ENCODE data around the gene EPS15. TPM values are rescaled to one million over a fixed set of nuclear protein-coding genes. Genes with fewer than 3 reads are reported as not detected.

Gene EPS15
- total and polyA plus RNA-seq, 2 experiments from 2014 or later = 31.0 to 76.5 TPM

DNA sequence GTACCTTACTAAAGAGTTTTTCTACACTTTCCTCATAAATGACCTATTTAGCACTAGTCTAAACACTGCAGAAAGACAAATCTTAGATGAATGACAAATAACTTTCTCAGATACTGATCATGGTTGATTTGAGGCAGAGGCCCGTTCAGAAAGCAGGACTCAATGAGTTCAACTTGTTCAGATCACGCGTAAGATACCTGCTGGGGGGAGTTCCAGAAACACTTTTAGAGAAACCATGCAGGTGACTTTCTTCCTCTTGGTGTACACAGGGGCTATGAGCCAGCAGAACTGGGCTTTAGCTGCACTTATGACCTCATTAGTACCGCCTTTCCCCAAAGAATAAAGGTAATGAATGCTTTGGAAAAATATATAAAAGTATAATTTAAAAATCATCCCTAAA lies 149.9 kb downstream of the EPS15 start:
- Histone ChIP-seq H4K20me1 (replicated peaks; ENCODE audit: insufficient read depth) (no peaks in the 10 kb centered on the region; the same call in 1 of the 2 replicates), H3K27ac (ENCODE audit: low read depth) (no peak overlapping the region), H3K79me2 (replicated peaks; ENCODE audit: insufficient read depth) (no peaks in the 10 kb centered on the region), H3K36me3 (ENCODE audit: insufficient read depth) (peaks cover 8% of the 10 kb centered on the region; the same call in 1 of the 2 replicates), H3K4me2 (no peak overlapping the region), H3K9me2 (ENCODE audit: insufficient read depth) (no peaks in the 10 kb centered on the region), H2AFZ (no peak overlapping the region), H3K4me1 (ENCODE audit: insufficient read depth) (no peaks in the 10 kb centered on the region), H3F3A (replicated peaks; ENCODE audit: low read depth) (no peaks in the 10 kb centered on the region), H3K27me3 (ENCODE audit: insufficient read depth) (no peaks in the 10 kb centered on the region), H3K4me3 (no peak overlapping the region)
- no peak overlapping the region for H3K4me3 Mint-ChIP-seq
- no peak for ATAC-seq
- no peak for DNase-seq (ENCODE audit: low spot score)
- H3K4me1 Mint-ChIP-seq = no peaks in the 10 kb centered on the region
- peaks cover 17% of the 10 kb centered on the region; the same call in 2 of the 3 replicates for H3K36me3 Mint-ChIP-seq (ENCODE audit: low read depth)
- no peaks in the 10 kb centered on the region for H3K9me3 Mint-ChIP-seq
- TF ChIP-seq POLR2AphosphoS5 (IDR thresholded peaks at IDR 0.05; ENCODE audit: low read depth) (no peak), ZNF114 (CRISPR knock-in tag; IDR thresholded peaks at IDR 0.05) (no peak), EZH2phosphoT487 (IDR thresholded peaks at IDR 0.05; ENCODE audit: unreplicated experiment) (no peak), NANOG (IDR thresholded peaks at IDR 0.05; ENCODE audit: borderline replicate concordance) (no peak), STAT1 (IDR thresholded peaks at IDR 0.05; ENCODE audit: unreplicated experiment) (no peak), CREB1 (CRISPR knock-in tag; IDR thresholded peaks at IDR 0.05; ENCODE audit: low read depth) (no peak), JUNB (IDR thresholded peaks at IDR 0.05; ENCODE audit: unreplicated experiment) (no peak), EZH2 (IDR thresholded peaks at IDR 0.05; ENCODE audit: low read depth, unreplicated experiment) (no peak), ZNF331 (CRISPR knock-in tag; IDR thresholded peaks at IDR 0.05; ENCODE audit: low read depth) (no peak)
- TF ChIP-seq, protein P1, sequence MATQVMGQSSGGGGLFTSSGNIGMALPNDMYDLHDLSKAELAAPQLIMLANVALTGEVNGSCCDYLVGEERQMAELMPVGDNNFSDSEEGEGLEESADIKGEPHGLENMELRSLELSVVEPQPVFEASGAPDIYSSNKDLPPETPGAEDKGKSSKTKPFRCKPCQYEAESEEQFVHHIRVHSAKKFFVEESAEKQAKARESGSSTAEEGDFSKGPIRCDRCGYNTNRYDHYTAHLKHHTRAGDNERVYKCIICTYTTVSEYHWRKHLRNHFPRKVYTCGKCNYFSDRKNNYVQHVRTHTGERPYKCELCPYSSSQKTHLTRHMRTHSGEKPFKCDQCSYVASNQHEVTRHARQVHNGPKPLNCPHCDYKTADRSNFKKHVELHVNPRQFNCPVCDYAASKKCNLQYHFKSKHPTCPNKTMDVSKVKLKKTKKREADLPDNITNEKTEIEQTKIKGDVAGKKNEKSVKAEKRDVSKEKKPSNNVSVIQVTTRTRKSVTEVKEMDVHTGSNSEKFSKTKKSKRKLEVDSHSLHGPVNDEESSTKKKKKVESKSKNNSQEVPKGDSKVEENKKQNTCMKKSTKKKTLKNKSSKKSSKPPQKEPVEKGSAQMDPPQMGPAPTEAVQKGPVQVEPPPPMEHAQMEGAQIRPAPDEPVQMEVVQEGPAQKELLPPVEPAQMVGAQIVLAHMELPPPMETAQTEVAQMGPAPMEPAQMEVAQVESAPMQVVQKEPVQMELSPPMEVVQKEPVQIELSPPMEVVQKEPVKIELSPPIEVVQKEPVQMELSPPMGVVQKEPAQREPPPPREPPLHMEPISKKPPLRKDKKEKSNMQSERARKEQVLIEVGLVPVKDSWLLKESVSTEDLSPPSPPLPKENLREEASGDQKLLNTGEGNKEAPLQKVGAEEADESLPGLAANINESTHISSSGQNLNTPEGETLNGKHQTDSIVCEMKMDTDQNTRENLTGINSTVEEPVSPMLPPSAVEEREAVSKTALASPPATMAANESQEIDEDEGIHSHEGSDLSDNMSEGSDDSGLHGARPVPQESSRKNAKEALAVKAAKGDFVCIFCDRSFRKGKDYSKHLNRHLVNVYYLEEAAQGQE (IDR thresholded peaks at IDR 0.05; ENCODE audit: unreplicated experiment) = no peak
- TF ChIP-seq, protein P2, sequence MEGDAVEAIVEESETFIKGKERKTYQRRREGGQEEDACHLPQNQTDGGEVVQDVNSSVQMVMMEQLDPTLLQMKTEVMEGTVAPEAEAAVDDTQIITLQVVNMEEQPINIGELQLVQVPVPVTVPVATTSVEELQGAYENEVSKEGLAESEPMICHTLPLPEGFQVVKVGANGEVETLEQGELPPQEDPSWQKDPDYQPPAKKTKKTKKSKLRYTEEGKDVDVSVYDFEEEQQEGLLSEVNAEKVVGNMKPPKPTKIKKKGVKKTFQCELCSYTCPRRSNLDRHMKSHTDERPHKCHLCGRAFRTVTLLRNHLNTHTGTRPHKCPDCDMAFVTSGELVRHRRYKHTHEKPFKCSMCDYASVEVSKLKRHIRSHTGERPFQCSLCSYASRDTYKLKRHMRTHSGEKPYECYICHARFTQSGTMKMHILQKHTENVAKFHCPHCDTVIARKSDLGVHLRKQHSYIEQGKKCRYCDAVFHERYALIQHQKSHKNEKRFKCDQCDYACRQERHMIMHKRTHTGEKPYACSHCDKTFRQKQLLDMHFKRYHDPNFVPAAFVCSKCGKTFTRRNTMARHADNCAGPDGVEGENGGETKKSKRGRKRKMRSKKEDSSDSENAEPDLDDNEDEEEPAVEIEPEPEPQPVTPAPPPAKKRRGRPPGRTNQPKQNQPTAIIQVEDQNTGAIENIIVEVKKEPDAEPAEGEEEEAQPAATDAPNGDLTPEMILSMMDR (conservative IDR thresholded peaks at IDR 0.05; ENCODE audit: low read depth in 2 of 2) = no peak
- TF ChIP-seq, protein P3, sequence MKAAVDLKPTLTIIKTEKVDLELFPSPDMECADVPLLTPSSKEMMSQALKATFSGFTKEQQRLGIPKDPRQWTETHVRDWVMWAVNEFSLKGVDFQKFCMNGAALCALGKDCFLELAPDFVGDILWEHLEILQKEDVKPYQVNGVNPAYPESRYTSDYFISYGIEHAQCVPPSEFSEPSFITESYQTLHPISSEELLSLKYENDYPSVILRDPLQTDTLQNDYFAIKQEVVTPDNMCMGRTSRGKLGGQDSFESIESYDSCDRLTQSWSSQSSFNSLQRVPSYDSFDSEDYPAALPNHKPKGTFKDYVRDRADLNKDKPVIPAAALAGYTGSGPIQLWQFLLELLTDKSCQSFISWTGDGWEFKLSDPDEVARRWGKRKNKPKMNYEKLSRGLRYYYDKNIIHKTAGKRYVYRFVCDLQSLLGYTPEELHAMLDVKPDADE (IDR thresholded peaks at IDR 0.05) = no peak
- TF ChIP-seq, protein P4, sequence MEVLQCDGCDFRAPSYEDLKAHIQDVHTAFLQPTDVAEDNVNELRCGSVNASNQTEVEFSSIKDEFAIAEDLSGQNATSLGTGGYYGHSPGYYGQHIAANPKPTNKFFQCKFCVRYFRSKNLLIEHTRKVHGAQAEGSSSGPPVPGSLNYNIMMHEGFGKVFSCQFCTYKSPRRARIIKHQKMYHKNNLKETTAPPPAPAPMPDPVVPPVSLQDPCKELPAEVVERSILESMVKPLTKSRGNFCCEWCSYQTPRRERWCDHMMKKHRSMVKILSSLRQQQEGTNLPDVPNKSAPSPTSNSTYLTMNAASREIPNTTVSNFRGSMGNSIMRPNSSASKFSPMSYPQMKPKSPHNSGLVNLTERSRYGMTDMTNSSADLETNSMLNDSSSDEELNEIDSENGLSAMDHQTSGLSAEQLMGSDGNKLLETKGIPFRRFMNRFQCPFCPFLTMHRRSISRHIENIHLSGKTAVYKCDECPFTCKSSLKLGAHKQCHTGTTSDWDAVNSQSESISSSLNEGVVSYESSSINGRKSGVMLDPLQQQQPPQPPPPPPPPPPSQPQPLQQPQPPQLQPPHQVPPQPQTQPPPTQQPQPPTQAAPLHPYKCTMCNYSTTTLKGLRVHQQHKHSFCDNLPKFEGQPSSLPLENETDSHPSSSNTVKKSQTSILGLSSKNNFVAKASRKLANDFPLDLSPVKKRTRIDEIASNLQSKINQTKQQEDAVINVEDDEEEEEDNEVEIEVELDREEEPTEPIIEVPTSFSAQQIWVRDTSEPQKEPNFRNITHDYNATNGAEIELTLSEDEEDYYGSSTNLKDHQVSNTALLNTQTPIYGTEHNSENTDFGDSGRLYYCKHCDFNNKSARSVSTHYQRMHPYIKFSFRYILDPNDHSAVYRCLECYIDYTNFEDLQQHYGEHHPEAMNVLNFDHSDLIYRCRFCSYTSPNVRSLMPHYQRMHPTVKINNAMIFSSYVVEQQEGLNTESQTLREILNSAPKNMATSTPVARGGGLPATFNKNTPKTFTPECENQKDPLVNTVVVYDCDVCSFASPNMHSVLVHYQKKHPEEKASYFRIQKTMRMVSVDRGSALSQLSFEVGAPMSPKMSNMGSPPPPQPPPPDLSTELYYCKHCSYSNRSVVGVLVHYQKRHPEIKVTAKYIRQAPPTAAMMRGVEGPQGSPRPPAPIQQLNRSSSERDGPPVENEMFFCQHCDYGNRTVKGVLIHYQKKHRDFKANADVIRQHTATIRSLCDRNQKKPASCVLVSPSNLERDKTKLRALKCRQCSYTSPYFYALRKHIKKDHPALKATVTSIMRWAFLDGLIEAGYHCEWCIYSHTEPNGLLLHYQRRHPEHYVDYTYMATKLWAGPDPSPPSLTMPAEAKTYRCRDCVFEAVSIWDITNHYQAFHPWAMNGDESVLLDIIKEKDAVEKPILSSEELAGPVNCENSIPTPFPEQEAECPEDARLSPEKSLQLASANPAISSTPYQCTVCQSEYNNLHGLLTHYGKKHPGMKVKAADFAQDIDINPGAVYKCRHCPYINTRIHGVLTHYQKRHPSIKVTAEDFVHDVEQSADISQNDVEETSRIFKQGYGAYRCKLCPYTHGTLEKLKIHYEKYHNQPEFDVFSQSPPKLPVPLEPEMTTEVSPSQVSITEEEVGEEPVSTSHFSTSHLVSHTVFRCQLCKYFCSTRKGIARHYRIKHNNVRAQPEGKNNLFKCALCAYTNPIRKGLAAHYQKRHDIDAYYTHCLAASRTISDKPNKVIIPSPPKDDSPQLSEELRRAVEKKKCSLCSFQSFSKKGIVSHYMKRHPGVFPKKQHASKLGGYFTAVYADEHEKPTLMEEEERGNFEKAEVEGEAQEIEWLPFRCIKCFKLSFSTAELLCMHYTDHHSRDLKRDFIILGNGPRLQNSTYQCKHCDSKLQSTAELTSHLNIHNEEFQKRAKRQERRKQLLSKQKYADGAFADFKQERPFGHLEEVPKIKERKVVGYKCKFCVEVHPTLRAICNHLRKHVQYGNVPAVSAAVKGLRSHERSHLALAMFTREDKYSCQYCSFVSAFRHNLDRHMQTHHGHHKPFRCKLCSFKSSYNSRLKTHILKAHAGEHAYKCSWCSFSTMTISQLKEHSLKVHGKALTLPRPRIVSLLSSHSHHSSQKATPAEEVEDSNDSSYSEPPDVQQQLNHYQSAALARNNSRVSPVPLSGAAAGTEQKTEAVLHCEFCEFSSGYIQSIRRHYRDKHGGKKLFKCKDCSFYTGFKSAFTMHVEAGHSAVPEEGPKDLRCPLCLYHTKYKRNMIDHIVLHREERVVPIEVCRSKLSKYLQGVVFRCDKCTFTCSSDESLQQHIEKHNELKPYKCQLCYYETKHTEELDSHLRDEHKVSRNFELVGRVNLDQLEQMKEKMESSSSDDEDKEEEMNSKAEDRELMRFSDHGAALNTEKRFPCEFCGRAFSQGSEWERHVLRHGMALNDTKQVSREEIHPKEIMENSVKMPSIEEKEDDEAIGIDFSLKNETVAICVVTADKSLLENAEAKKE (CRISPR knock-in tag; IDR thresholded peaks at IDR 0.05) = no peak
- H3K27me3 Mint-ChIP-seq (ENCODE audit: insufficient read depth, low read depth, poor library complexity) = no peaks in the 10 kb centered on the region
- H3K27ac Mint-ChIP-seq = no peak overlapping the region
